ENCODE data around the gene TMEM100.

- TF ChIP-seq, protein P1, sequence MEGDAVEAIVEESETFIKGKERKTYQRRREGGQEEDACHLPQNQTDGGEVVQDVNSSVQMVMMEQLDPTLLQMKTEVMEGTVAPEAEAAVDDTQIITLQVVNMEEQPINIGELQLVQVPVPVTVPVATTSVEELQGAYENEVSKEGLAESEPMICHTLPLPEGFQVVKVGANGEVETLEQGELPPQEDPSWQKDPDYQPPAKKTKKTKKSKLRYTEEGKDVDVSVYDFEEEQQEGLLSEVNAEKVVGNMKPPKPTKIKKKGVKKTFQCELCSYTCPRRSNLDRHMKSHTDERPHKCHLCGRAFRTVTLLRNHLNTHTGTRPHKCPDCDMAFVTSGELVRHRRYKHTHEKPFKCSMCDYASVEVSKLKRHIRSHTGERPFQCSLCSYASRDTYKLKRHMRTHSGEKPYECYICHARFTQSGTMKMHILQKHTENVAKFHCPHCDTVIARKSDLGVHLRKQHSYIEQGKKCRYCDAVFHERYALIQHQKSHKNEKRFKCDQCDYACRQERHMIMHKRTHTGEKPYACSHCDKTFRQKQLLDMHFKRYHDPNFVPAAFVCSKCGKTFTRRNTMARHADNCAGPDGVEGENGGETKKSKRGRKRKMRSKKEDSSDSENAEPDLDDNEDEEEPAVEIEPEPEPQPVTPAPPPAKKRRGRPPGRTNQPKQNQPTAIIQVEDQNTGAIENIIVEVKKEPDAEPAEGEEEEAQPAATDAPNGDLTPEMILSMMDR (IDR thresholded peaks at IDR 0.05) = no peak
- TF ChIP-seq POLR2A (IDR thresholded peaks at IDR 0.05) = no peak
Observed at GRCh38 chr17:55728361-55728760, 5.7 kb upstream of the TMEM100 start.

Measured in uterus (tissue), 2 donors.